Stomach (tissue), 4 donors: Measurements from ENCODE around the gene DDX56.

Source experiments
- CTCF ChIP-seq, 7 experiments: fragments of 450-650 bp in 4 of 7; fragments of 200-600 bp in 3 of 7; sonication (generic) in 3 of 7; IDR thresholded peaks; one replicate each; pipeline ENCODE4 v1.5.1; 2016 to 2019; ENCODE audit warnings: antibody characterized with exemption in 7 of 7, control low read depth in 2 of 7, mild to moderate bottlenecking in 1 of 7
- EP300 ChIP-seq: sonication (generic); formaldehyde crosslinking; IDR thresholded peaks from one replicate; pipeline ENCODE4 v1.6.1; 2017; ENCODE audit warnings: antibody characterized with exemption
- POLR2A ChIP-seq, 4 donors: fragments of 450-650 bp; IDR thresholded peaks; one replicate each; pipeline ENCODE4 v1.6.1; 2016; ENCODE audit warnings: antibody characterized with exemption in 4 of 4, control low read depth in 2 of 4, mild to moderate bottlenecking in 1 of 4, moderate library complexity in 1 of 4

- TF ChIP-seq CTCF (IDR thresholded peaks at IDR 0.05): no peak
- TF ChIP-seq POLR2A (IDR thresholded peaks at IDR 0.05): no peak
- TF ChIP-seq EP300: no peak
Measured at GRCh38 chr7:44541028-44541869, 32.5 kb downstream of the DDX56 start, which contains the start of gene NPC1L1.
